IMR-90 (cell line): ENCODE measurements around the gene FXYD5. TPM values are rescaled to one million over a fixed set of nuclear protein-coding genes. Genes with fewer than 3 reads are reported as not detected.

Source experiments
- ATAC-seq: fragments of 200-7000 bp; cut with Tn5 transposase; 2 replicates; pipeline ENCODE4 v1.9.1; 2020; ENCODE audit warnings: low read depth, mild to moderate bottlenecking, moderate library complexity
- BruUV-seq: library from RNA; stranded (reverse); fragments of 400-500 nt; replicated peaks from 2 replicates; lab custom pipeline; 2021; lab: Mats Ljungman, UMichigan
- CTCF ChIA-PET: fragments of 300-600 bp; formaldehyde crosslinking; extraction: SDS; loops from one replicate; lab custom pipeline; 2021; ENCODE audit warnings: antibody characterized with exemption; lab: Yijun Ruan, JAX
- POLR2A ChIA-PET: fragments of 300-600 bp; sonication (Branson Sonifier 250); formaldehyde crosslinking; loops from one replicate; lab custom pipeline; 2022; ENCODE audit warnings: antibody characterized with exemption; ENCODE audit not compliant: unreplicated experiment; lab: Charles Lee
- DNase-seq: peaks from one replicate; pipeline ENCODE4 v3.0.0; 2013
- H2AFZ ChIP-seq: replicated peaks from 2 replicates; pipeline ENCODE3; 2013; ENCODE audit warnings: low read length, mild to moderate bottlenecking; ENCODE audit not compliant: poor library complexity
- H2AK5ac ChIP-seq: 2 replicates; pipeline ENCODE4 v1.6.1; 2013; ENCODE audit warnings: low read depth, low read length, inconsistent platforms
- H2AK9ac ChIP-seq: replicated peaks from 2 replicates; pipeline ENCODE3; 2013; ENCODE audit warnings: mild to moderate bottlenecking, low read depth, low read length, moderate library complexity; ENCODE audit not compliant: poor library complexity
- H2BK120ac ChIP-seq: 2 replicates; pipeline ENCODE4 v1.6.1; 2013; ENCODE audit warnings: low read depth, low read length, inconsistent platforms
- H2BK15ac ChIP-seq: 3 replicates; pipeline ENCODE4 v1.6.1; 2013; ENCODE audit warnings: low read depth, low read length, inconsistent platforms
- H2BK20ac ChIP-seq: 2 replicates; pipeline ENCODE4 v1.6.1; 2013; ENCODE audit warnings: low read depth, mild to moderate bottlenecking, inconsistent platforms, low read length, moderate library complexity
- H2BK5ac ChIP-seq: 2 replicates; pipeline ENCODE4 v1.6.1; 2013; ENCODE audit warnings: mild to moderate bottlenecking, low read depth, low read length, inconsistent platforms; ENCODE audit not compliant: poor library complexity, severe bottlenecking
- H3K14ac ChIP-seq: replicated peaks from 2 replicates; pipeline ENCODE4 v1.6.1; 2013; ENCODE audit warnings: low read depth, low read length, inconsistent platforms
- H3K18ac ChIP-seq: 2 replicates; pipeline ENCODE4 v1.6.1; 2013; ENCODE audit warnings: low read depth, low read length, control low read depth
- H3K23ac ChIP-seq: 2 replicates; pipeline ENCODE4 v1.6.1; 2013; ENCODE audit warnings: low read depth, low read length, inconsistent platforms
- H3K27ac ChIP-seq: 2 replicates; pipeline ENCODE4 v1.5.1; 2013; ENCODE audit warnings: mild to moderate bottlenecking, control low read depth, low read length; ENCODE audit not compliant: insufficient read depth
- H3K27me3 ChIP-seq: 2 replicates; pipeline ENCODE4 v1.6.1; 2013; ENCODE audit warnings: low read length; ENCODE audit not compliant: control insufficient read depth, insufficient read depth
- H3K36me3 ChIP-seq: 2 replicates; pipeline ENCODE4 v1.6.1; 2013; ENCODE audit warnings: low read length, mixed read lengths; ENCODE audit not compliant: control insufficient read depth, insufficient read depth
- H3K4ac ChIP-seq: 2 replicates; pipeline ENCODE4 v1.6.1; 2013; ENCODE audit warnings: low read depth, low read length, inconsistent platforms
- H3K4me1 ChIP-seq: 2 replicates; pipeline ENCODE4 v1.6.1; 2013; ENCODE audit warnings: low read length, mixed read lengths; ENCODE audit not compliant: control insufficient read depth, insufficient read depth
- H3K4me2 ChIP-seq: 2 replicates; pipeline ENCODE4 v1.6.1; 2013; ENCODE audit warnings: low read depth, mild to moderate bottlenecking, control low read depth, low read length, moderate library complexity
- H3K4me3 ChIP-seq: 2 replicates; pipeline ENCODE4 v1.5.1; 2013; ENCODE audit warnings: low read depth, mild to moderate bottlenecking, control low read depth, low read length, moderate library complexity; ENCODE audit not compliant: insufficient read depth
- H3K56ac ChIP-seq: 2 replicates; pipeline ENCODE4 v1.6.1; 2013; ENCODE audit warnings: low read length, inconsistent platforms; ENCODE audit not compliant: insufficient read depth; ENCODE audit errors: extremely low read depth
- H3K79me1 ChIP-seq, 2 experiments: 2 replicates each; pipeline ENCODE4 v1.6.1; 2013; ENCODE audit warnings: low read length in 2 of 2, inconsistent platforms in 1 of 2, low read depth in 1 of 2
- H3K9ac ChIP-seq: 2 replicates; pipeline ENCODE4 v1.6.1; 2013; ENCODE audit warnings: low read depth, low read length, control low read depth
- H3K9me1 ChIP-seq: 2 replicates; pipeline ENCODE4 v1.6.1; 2013; ENCODE audit warnings: low read length, inconsistent platforms; ENCODE audit not compliant: insufficient read depth
- H3K9me3 ChIP-seq: 2 replicates; pipeline ENCODE4 v1.6.1; 2013; ENCODE audit warnings: low read length; ENCODE audit not compliant: control insufficient read depth, insufficient read depth
- H4K20me1 ChIP-seq: 2 replicates; pipeline ENCODE4 v1.6.1; 2013; ENCODE audit warnings: low read length, inconsistent platforms; ENCODE audit not compliant: insufficient read depth
- H4K5ac ChIP-seq: 2 replicates; pipeline ENCODE4 v1.6.1; 2013; ENCODE audit warnings: mild to moderate bottlenecking, low read depth, low read length, control low read depth
- H4K8ac ChIP-seq, 2 experiments: 2 replicates each; pipeline ENCODE4 v1.6.1; 2013; ENCODE audit warnings: low read depth in 2 of 2, low read length in 2 of 2, control low read depth in 1 of 2, inconsistent platforms in 1 of 2
- H4K91ac ChIP-seq: 2 replicates; pipeline ENCODE4 v1.6.1; 2013; ENCODE audit warnings: low read depth, low read length, inconsistent platforms; ENCODE audit not compliant: insufficient read depth
- BHLHE40 ChIP-seq: fragments of 150-350 bp; IDR thresholded peaks from 2 replicates; pipeline ENCODE4 v1.6.1; 2016; ENCODE audit warnings: mild to moderate bottlenecking, low read depth, low read length
- CEBPB ChIP-seq: IDR thresholded peaks from 2 replicates; pipeline ENCODE4 v1.6.1; 2012; ENCODE audit warnings: low read depth, low read length, improper control_type of control experiment
- CHD1 ChIP-seq: IDR thresholded peaks from 2 replicates; pipeline ENCODE4 v1.6.1; 2012; ENCODE audit warnings: low read depth, low read length, improper control_type of control experiment
- CTCF ChIP-seq: conservative IDR thresholded peaks from 2 replicates; pipeline ENCODE4 v1.5.1; 2012; ENCODE audit warnings: mild to moderate bottlenecking, low read depth, low read length, improper control_type of control experiment
- ELK1 ChIP-seq: fragments of 150-350 bp; IDR thresholded peaks from 2 replicates; pipeline ENCODE4 v1.6.1; 2016; ENCODE audit warnings: low read depth, mild to moderate bottlenecking, low read length, moderate library complexity, borderline replicate concordance
- FOS ChIP-seq: fragments of 150-350 bp; IDR thresholded peaks from 2 replicates; pipeline ENCODE4 v1.6.1; 2016; ENCODE audit warnings: low read depth, low read length
- MAFK ChIP-seq: IDR thresholded peaks from 2 replicates; pipeline ENCODE4 v1.6.1; 2012; ENCODE audit warnings: low read depth, low read length, improper control_type of control experiment
- MAZ ChIP-seq: IDR thresholded peaks from 2 replicates; pipeline ENCODE4 v1.6.1; 2012; ENCODE audit warnings: low read depth, mild to moderate bottlenecking, low read length, improper control_type of control experiment, moderate library complexity, borderline replicate concordance
- MXI1 ChIP-seq: IDR thresholded peaks from 2 replicates; pipeline ENCODE4 v1.6.1; 2012; ENCODE audit warnings: low read depth, mild to moderate bottlenecking, low read length, moderate library complexity, borderline replicate concordance
- NFE2L2 ChIP-seq: fragments of 150-350 bp; IDR thresholded peaks from 2 replicates; pipeline ENCODE4 v1.6.1; 2016; ENCODE audit warnings: low read depth, mild to moderate bottlenecking, low read length
- POLR2A ChIP-seq: IDR thresholded peaks from 2 replicates; pipeline ENCODE4 v1.6.1; 2012; ENCODE audit warnings: mild to moderate bottlenecking, low read depth, low read length
- RAD21 ChIP-seq: IDR thresholded peaks from 2 replicates; pipeline ENCODE4 v1.6.1; 2012; ENCODE audit warnings: low read length, improper control_type of control experiment
- RCOR1 ChIP-seq: IDR thresholded peaks from 2 replicates; pipeline ENCODE4 v1.6.1; 2012; ENCODE audit warnings: mild to moderate bottlenecking, low read length, improper control_type of control experiment; ENCODE audit not compliant: insufficient replicate concordance
- RFX5 ChIP-seq: IDR thresholded peaks from 2 replicates; pipeline ENCODE4 v1.8.0; 2012; ENCODE audit warnings: low read depth, mild to moderate bottlenecking, low read length, moderate library complexity
- SMC3 ChIP-seq: fragments of 150-350 bp; IDR thresholded peaks from 2 replicates; pipeline ENCODE4 v1.6.1; 2016; ENCODE audit warnings: low read depth, mild to moderate bottlenecking, antibody characterized with exemption, low read length, moderate library complexity
- USF2 ChIP-seq: fragments of 150-350 bp; IDR thresholded peaks from 2 replicates; pipeline ENCODE4 v1.6.1; 2017; ENCODE audit warnings: mild to moderate bottlenecking, antibody characterized with exemption, low read length, low read depth
- WGBS, 2 experiments: methylation state at CpG; one replicate each; pipeline versions ENCODE4 v1.1.5 to v1.1.7; 2013; ENCODE audit warnings: missing lambda C conversion rate in 2 of 2; ENCODE audit not compliant: insufficient read length in 1 of 2; ENCODE audit errors: extremely low coverage in 2 of 2; 5-methylcytosine and 5-hydroxymethylcytosine counted together
- dilution Hi-C: fragments of 300-500 bp; cut with HindIII; formaldehyde crosslinking; loops from one replicate; pipeline ENCODE4 v1.14.3; 2018; ENCODE audit warnings: low sequenced_read_pairs; ENCODE audit not compliant: unreplicated experiment
- in situ Hi-C: fragments of 300-500 bp; cut with MboI; formaldehyde crosslinking; loops from 3 replicates; pipeline ENCODE4 v1.14.3; 2019; ENCODE audit warnings: low sequenced_read_pairs, inconsistent platforms, mixed read lengths
- intact Hi-C: fragments of 100-400 bp; cut with micrococcal nuclease; formaldehyde crosslinking; loops from 2 replicates; pipeline ENCODE4 v1.10.0; 2022
- polyA plus RNA-seq, 3 experiments: library from polyadenylated mRNA; depleted of rRNA; stranded (reverse); fragments of >200 nt; gene quantifications; 2 replicates each; pipeline ENCODE4 v1.2.3, GENCODE V29; 2012; ENCODE audit warnings: low replicate concordance in 1 of 3
- total RNA-seq: library from RNA; depleted of rRNA; stranded (reverse); fragments of >200 nt; gene quantifications from 2 replicates; pipeline ENCODE4 v1.2.3, GENCODE V29; 2012

FXYD5 gene
- total and polyA plus RNA-seq, 2 of the 4 experiments (the other 2 are of a cell fraction): 53.6 to 245 TPM

- no peak overlapping the region for H2AFZ ChIP-seq
- no peak overlapping the region for H3K9ac ChIP-seq
- H3K18ac ChIP-seq: no peak overlapping the region
- H4K5ac ChIP-seq: no peak overlapping the region
- TF ChIP-seq MXI1 (no peak), MAZ (no peak), MAFK (no peak), RFX5 (no peak), POLR2A (no peak), CTCF (no peak), SMC3 (no peak), CHD1 (no peak), FOS (no peak), USF2 (no peak), NFE2L2 (no peak), RCOR1 (no peak), BHLHE40 (no peak), ELK1 (no peak), CEBPB (no peak), RAD21 (no peak)
- H4K20me1 ChIP-seq: 0 out of 2 replicates have a peak, but pooled peaks cover 2% of the 10 kb centered on the region
- H3K27ac ChIP-seq: no peak overlapping the region
- no peak overlapping the region for H3K56ac ChIP-seq
- ChIA-PET POLR2A (no interaction called here), CTCF (no interaction called here)
- 80% methylated on average over 1 of the region's 8 CpGs; no CpG with 5 or more reads in 1 of the 2 experiments for WGBS, 2 experiments
- H3K14ac ChIP-seq: no peak overlapping the region
- dilution Hi-C loops (no loop called here), in situ Hi-C loops (no loop called here), intact Hi-C loops (no loop called here)
- H3K9me1 ChIP-seq: peaks cover 8% of the 10 kb centered on the region; the same call in 1 of the 2 replicates
- no peak overlapping the region for H2BK5ac ChIP-seq
- H3K23ac ChIP-seq: no peak overlapping the region
- H4K91ac ChIP-seq: no peak overlapping the region
- no peak overlapping the region for H4K8ac ChIP-seq
- no peak overlapping the region for H3K4ac ChIP-seq
- no peak overlapping the region for H2BK15ac ChIP-seq
- H2BK20ac ChIP-seq: no peak overlapping the region
- peaks cover 5% of the 10 kb centered on the region for H3K4me1 ChIP-seq
- H3K36me3 ChIP-seq: peaks cover 52% of the 10 kb centered on the region
- ATAC-seq: no peak
- H3K79me1 ChIP-seq: peaks cover 11 to 40% of the 10 kb centered on the region in 2 experiments; a peak in 3 of 4 replicates
- BruUV-seq: no TSS peak
- H2BK120ac ChIP-seq: no peak overlapping the region
- H3K4me2 ChIP-seq: no peak overlapping the region
- DNase-seq: no peak
- peaks cover 19% of the 10 kb centered on the region for H3K9me3 ChIP-seq
- no peaks in the 10 kb centered on the region for H3K27me3 ChIP-seq
- H2AK9ac ChIP-seq: no peak overlapping the region
- H2AK5ac ChIP-seq: no peak overlapping the region
- H3K4me3 ChIP-seq: no peak overlapping the region
Observed at GRCh38 chr19:35159606-35160005, 5.1 kb downstream of the FXYD5 start.
